ENCODE data around the gene CACNA2D3. TPM values are rescaled to one million over a fixed set of nuclear protein-coding genes. Genes with fewer than 3 reads are reported as not detected.

The CACNA2D3 gene
- total RNA-seq, 1 experiment from 2014 or later, result not detected

DNA sequence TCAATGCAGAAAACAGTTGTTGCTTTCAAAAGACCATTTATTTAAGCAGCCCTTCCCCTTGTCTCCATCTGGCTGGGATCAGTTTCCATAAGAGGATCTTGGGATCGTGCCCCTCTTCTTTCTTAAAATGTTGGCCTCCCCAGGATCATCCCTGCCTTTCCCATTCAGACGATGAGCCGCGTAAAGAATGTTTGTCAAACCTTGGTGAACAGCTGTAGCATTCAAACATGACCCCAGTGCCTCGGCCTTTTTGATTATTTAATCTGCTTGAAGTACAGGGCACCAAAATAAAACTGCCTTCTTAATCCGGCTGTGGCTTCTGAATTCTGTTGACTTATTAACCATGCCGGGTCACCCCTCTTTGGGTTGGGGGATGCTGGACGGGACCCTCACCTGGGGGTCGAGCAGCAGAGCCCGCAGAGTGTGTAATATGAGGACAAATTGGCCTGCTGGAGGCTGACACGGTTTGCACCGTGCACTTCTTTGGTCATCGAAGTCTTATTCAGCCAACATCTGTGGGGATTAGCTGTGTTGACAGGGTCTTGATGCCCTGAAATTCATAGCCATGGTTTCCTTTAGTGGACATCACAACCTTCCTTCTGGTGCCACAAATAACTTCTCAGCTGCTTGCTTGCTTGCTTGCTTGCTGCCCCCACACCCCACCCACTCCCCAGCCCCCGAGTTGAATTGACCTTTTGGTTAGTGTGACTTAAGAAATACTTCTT, 805.9 kb downstream of the CACNA2D3 start, which contains the start of gene LRTM1:
Gene LRTM1 (minus strand): TSS at position 14 of the 725 bp plus-strand sequence. CDS start 148 bp downstream, outside the sequence.
- Histone ChIP-seq H3K27me3 (ENCODE audit: low read length) (0 out of 2 replicates have a peak, but pooled peaks cover 4% of the 10 kb centered on the region), H3K9me2 (replicated peaks; ENCODE audit: low read length) (no peaks in the 10 kb centered on the region), H3K9me3 (ENCODE audit: low read length) (no peaks in the 10 kb centered on the region), H3K36me3 (ENCODE audit: low read depth, low read length) (no peaks in the 10 kb centered on the region), H3K79me2 (ENCODE audit: low read length) (no peaks in the 10 kb centered on the region), H3K9ac (ENCODE audit: low read length) (no peak within 1 kb of the TSS), H2AFZ (ENCODE audit: low read length) (no peak within 1 kb of the TSS), H4K20me1 (ENCODE audit: low read length) (no peaks in the 10 kb centered on the region), H3K4me3 (ENCODE audit: low read length) (no peak within 1 kb of the TSS), H3K4me1 (ENCODE audit: insufficient read depth, low read length) (no peaks in the 10 kb centered on the region), H3F3A (ENCODE audit: low read length, unreplicated experiment) (no peaks in the 10 kb centered on the region), H3K4me2 (ENCODE audit: low read length) (no peak within 1 kb of the TSS), H3K27ac (ENCODE audit: low read length) (no peak within 1 kb of the TSS)
- ATAC-seq, result no peak
- BruUV-seq (replicated peaks), result no TSS peak
- POLR2A ChIA-PET (ENCODE audit: unreplicated experiment), result no interaction called here
- CTCF ChIA-PET, result no interaction called here
- intact Hi-C loops (cut with micrococcal nuclease), result no loop called here
- DNase-seq, result no peak
- TF ChIP-seq EZH2 (IDR thresholded peaks at IDR 0.05; ENCODE audit: low read length, unreplicated experiment), result no peak
- no peak for TF ChIP-seq EZH2phosphoT487 (IDR thresholded peaks at IDR 0.05; ENCODE audit: borderline replicate concordance, low read length)
- TF ChIP-seq, protein P1, sequence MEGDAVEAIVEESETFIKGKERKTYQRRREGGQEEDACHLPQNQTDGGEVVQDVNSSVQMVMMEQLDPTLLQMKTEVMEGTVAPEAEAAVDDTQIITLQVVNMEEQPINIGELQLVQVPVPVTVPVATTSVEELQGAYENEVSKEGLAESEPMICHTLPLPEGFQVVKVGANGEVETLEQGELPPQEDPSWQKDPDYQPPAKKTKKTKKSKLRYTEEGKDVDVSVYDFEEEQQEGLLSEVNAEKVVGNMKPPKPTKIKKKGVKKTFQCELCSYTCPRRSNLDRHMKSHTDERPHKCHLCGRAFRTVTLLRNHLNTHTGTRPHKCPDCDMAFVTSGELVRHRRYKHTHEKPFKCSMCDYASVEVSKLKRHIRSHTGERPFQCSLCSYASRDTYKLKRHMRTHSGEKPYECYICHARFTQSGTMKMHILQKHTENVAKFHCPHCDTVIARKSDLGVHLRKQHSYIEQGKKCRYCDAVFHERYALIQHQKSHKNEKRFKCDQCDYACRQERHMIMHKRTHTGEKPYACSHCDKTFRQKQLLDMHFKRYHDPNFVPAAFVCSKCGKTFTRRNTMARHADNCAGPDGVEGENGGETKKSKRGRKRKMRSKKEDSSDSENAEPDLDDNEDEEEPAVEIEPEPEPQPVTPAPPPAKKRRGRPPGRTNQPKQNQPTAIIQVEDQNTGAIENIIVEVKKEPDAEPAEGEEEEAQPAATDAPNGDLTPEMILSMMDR (conservative IDR thresholded peaks at IDR 0.05; ENCODE audit: low read depth, low read length), result no peak

DNA sequence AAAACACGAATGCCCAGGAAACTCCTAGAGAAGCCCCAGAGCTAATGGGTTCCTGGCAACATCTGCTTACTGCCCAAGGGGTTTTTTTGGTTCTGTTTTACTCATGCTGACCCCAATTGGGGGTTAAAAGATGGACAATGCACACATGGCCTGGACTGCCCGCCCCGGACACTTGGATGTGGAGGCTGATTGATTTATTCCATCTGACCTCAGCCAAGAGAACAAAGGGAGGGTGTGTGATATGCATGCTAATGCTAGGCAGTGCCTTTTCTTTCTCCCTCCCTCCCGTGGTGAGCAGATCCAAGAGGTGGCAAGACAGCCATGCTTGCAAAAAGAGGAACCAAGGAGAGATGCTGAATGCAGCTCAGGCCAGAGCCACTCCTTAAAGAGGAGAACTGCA, 808.8 kb downstream of the CACNA2D3 start:
- no peak for TF ChIP-seq EZH2 (IDR thresholded peaks at IDR 0.05; ENCODE audit: low read length, unreplicated experiment)
- no peak for TF ChIP-seq EZH2phosphoT487 (IDR thresholded peaks at IDR 0.05; ENCODE audit: borderline replicate concordance, low read length)
- Histone ChIP-seq H3K9ac (ENCODE audit: low read length) (no peak overlapping the region), H3F3A (ENCODE audit: low read length, unreplicated experiment) (no peaks in the 10 kb centered on the region), H2AFZ (ENCODE audit: low read length) (no peak overlapping the region), H3K4me1 (ENCODE audit: insufficient read depth, low read length) (no peaks in the 10 kb centered on the region), H3K36me3 (ENCODE audit: low read depth, low read length) (no peaks in the 10 kb centered on the region), H3K79me2 (ENCODE audit: low read length) (no peaks in the 10 kb centered on the region), H4K20me1 (ENCODE audit: low read length) (no peaks in the 10 kb centered on the region), H3K27ac (ENCODE audit: low read length) (no peak overlapping the region), H3K4me3 (ENCODE audit: low read length) (no peak overlapping the region), H3K9me3 (ENCODE audit: low read length) (no peaks in the 10 kb centered on the region), H3K4me2 (ENCODE audit: low read length) (no peak overlapping the region), H3K27me3 (ENCODE audit: low read length) (peaks cover 10% of the 10 kb centered on the region; the same call in 1 of the 2 replicates), H3K9me2 (replicated peaks; ENCODE audit: low read length) (no peaks in the 10 kb centered on the region)
- POLR2A ChIA-PET (ENCODE audit: unreplicated experiment), result no interaction called here
- intact Hi-C loops (cut with micrococcal nuclease), result no loop called here
- ATAC-seq (no peak), DNase-seq (no peak)
- CTCF ChIA-PET, result no interaction called here
- BruUV-seq (replicated peaks), result no TSS peak

DNA sequence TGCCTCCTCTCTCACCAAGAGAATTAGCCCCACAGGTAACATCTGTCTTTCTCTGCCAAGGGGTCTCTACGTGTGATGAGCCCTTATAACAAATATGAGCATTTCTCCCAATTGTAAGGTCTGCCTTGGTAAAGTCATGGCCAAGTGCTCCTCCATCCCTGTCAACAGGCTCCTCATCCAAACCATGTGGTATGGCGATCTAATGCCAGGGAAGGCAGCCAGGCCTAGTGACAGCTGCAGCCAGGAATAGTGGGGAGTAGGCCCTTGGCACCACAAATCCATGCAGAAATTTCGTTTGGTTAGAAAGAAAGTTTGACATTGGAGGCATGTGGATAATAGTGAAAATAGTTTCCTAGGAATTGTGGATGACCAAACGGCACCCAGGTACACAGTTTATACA, 810.3 kb downstream of the CACNA2D3 start:
- Histone ChIP-seq H3K4me3 (ENCODE audit: low read length) (no peak overlapping the region), H2AFZ (ENCODE audit: low read length) (no peak overlapping the region), H3K36me3 (ENCODE audit: low read depth, low read length) (no peaks in the 10 kb centered on the region), H3K27me3 (ENCODE audit: low read length) (peaks cover 17% of the 10 kb centered on the region; the same call in 1 of the 2 replicates), H3K9ac (ENCODE audit: low read length) (no peak overlapping the region), H3K4me2 (ENCODE audit: low read length) (no peak overlapping the region), H3K27ac (ENCODE audit: low read length) (no peak overlapping the region), H3K9me2 (replicated peaks; ENCODE audit: low read length) (no peaks in the 10 kb centered on the region), H3K79me2 (ENCODE audit: low read length) (no peaks in the 10 kb centered on the region), H3F3A (ENCODE audit: low read length, unreplicated experiment) (no peaks in the 10 kb centered on the region), H4K20me1 (ENCODE audit: low read length) (no peaks in the 10 kb centered on the region), H3K4me1 (ENCODE audit: insufficient read depth, low read length) (no peaks in the 10 kb centered on the region), H3K9me3 (ENCODE audit: low read length) (no peaks in the 10 kb centered on the region)
- ATAC-seq, result no peak
- TF ChIP-seq EZH2 (IDR thresholded peaks at IDR 0.05; ENCODE audit: low read length, unreplicated experiment) (no peak), EZH2phosphoT487 (IDR thresholded peaks at IDR 0.05; ENCODE audit: borderline replicate concordance, low read length) (no peak)
- TF ChIP-seq, protein P1 (conservative IDR thresholded peaks at IDR 0.05; ENCODE audit: low read depth, low read length), result no peak
- ChIA-PET POLR2A (ENCODE audit: unreplicated experiment) (no interaction called here), CTCF (no interaction called here)
- intact Hi-C loops (cut with micrococcal nuclease), result no loop called here
- no peak for DNase-seq
- BruUV-seq (replicated peaks), result no TSS peak
